Smooth muscle cell (in vitro differentiated cells): ENCODE results near the gene KCTD21. TPM values are rescaled to one million over a fixed set of nuclear protein-coding genes. Genes with fewer than 3 reads are reported as not detected.

Experiments
- DNase-seq: peaks from one replicate; lab custom pipeline; 2025; ENCODE audit not compliant: unreplicated experiment; lab: John Stamatoyannopoulos, UW
- H2AFZ ChIP-seq: fragments of 200-600 bp; sonication (generic); 2 replicates; pipeline ENCODE4 v1.6.0; 2016; ENCODE audit warnings: antibody characterized with exemption, low read depth, mild to moderate bottlenecking
- H3F3A ChIP-seq: fragments of 200-600 bp; sonication (generic); 2 replicates; pipeline ENCODE4 v1.6.0; 2017; ENCODE audit warnings: antibody characterized with exemption, low read depth
- H3K27ac ChIP-seq: fragments of 200-600 bp; sonication (generic); 2 replicates; pipeline ENCODE4 v1.5.1; 2016; ENCODE audit warnings: low read depth, mild to moderate bottlenecking
- H3K27me3 ChIP-seq: fragments of 200-600 bp; sonication (generic); 2 replicates; pipeline ENCODE4 v1.6.1; 2016; ENCODE audit warnings: low read depth, mild to moderate bottlenecking
- H3K36me3 ChIP-seq: fragments of 200-600 bp; sonication (generic); 2 replicates; pipeline ENCODE4 v1.5.1; 2016; ENCODE audit warnings: low read depth
- H3K4me1 ChIP-seq: fragments of 200-600 bp; sonication (generic); 2 replicates; pipeline ENCODE4 v1.5.1; 2016; ENCODE audit warnings: low read depth
- H3K4me2 ChIP-seq: fragments of 200-600 bp; sonication (generic); 2 replicates; pipeline ENCODE4 v1.6.0; 2016; ENCODE audit warnings: mild to moderate bottlenecking
- H3K4me3 ChIP-seq: fragments of 200-600 bp; sonication (generic); 2 replicates; pipeline ENCODE4 v1.5.1; 2016; ENCODE audit warnings: mild to moderate bottlenecking
- H3K79me2 ChIP-seq: fragments of 200-600 bp; sonication (generic); 2 replicates; pipeline ENCODE4 v1.6.0; 2016; ENCODE audit warnings: low read depth, mild to moderate bottlenecking
- H3K9ac ChIP-seq: fragments of 200-600 bp; sonication (generic); 2 replicates; pipeline ENCODE4 v1.6.0; 2016; ENCODE audit warnings: low read depth
- H3K9me3 ChIP-seq: fragments of 200-600 bp; sonication (generic); replicated peaks from 2 replicates; pipeline ENCODE4 v1.5.1; 2016; ENCODE audit warnings: low read depth
- H4K20me1 ChIP-seq: fragments of 200-600 bp; sonication (generic); 2 replicates; pipeline ENCODE4 v1.6.0; 2016; ENCODE audit warnings: low read depth
- CTCF ChIP-seq: fragments of 200-600 bp; sonication (generic); IDR thresholded peaks from 2 replicates; pipeline ENCODE4 v1.5.1; 2017; ENCODE audit warnings: borderline replicate concordance, mild to moderate bottlenecking, antibody characterized with exemption; ENCODE audit not compliant: insufficient read depth, poor library complexity, severe bottlenecking
- WGBS: methylation state at CpG from one replicate; pipeline ENCODE4 v1.1.7; 2016; ENCODE audit warnings: low lambda C conversion rate; 5-methylcytosine and 5-hydroxymethylcytosine counted together
- polyA plus RNA-seq: library from polyadenylated mRNA; unstranded; fragments of >200 nt; fragmentation: Nextera tagmentation; extraction: Ambion mirVana; gene quantifications from 2 replicates; pipeline ENCODE4 v1.2.1, GENCODE V29; 2016
- total RNA-seq: library from RNA; depleted of rRNA; stranded (reverse); fragments of >200 nt; gene quantifications from 2 replicates; pipeline ENCODE4 v1.2.3, GENCODE V29; 2014

KCTD21 gene
- total and polyA plus RNA-seq, 2 experiments from 2014 or later = 4.9 to 23.5 TPM

GRCh38 chr11:78208257-78209165, 20.1 kb upstream of the KCTD21 start:
- no peak overlapping the region for H2AFZ ChIP-seq

GRCh38 chr11:78207532-78208256, 19.3 kb upstream of the KCTD21 start:
- 78% methylated on average over 11 of the region's 11 CpGs for WGBS
- peaks cover 40% of the 10 kb centered on the region for H4K20me1 ChIP-seq
- H3K9me3 ChIP-seq = no peaks in the 10 kb centered on the region
- TF ChIP-seq CTCF = no peak
- no peak overlapping the region for H3K4me3 ChIP-seq
- no peak overlapping the region for H3K4me2 ChIP-seq
- no peak overlapping the region for H3K27ac ChIP-seq
- H3K36me3 ChIP-seq = peaks cover 5% of the 10 kb centered on the region
- no peak overlapping the region for H2AFZ ChIP-seq
- H3K4me1 ChIP-seq = no peaks in the 10 kb centered on the region
- no peaks in the 10 kb centered on the region for H3K27me3 ChIP-seq
- no peak for DNase-seq
- no peak overlapping the region for H3K9ac ChIP-seq
- no peaks in the 10 kb centered on the region for H3F3A ChIP-seq
- peaks cover 4% of the 10 kb centered on the region for H3K79me2 ChIP-seq

More at GRCh38 chr11:78208257-78209165, 20.1 kb upstream of the KCTD21 start:
- Histone ChIP-seq H3K9me3 (no peaks in the 10 kb centered on the region), H3K9ac (no peak overlapping the region), H3K4me1 (no peaks in the 10 kb centered on the region), H4K20me1 (peaks cover 48% of the 10 kb centered on the region), H3K36me3 (peaks cover 5% of the 10 kb centered on the region), H3K27me3 (no peaks in the 10 kb centered on the region), H3K4me2 (no peak overlapping the region), H3K79me2 (peaks cover 4% of the 10 kb centered on the region), H3F3A (no peaks in the 10 kb centered on the region), H3K4me3 (no peak overlapping the region), H3K27ac (no peak overlapping the region)
- WGBS = 88% methylated on average over 16 of the region's 16 CpGs
- DNase-seq = no peak
- TF ChIP-seq CTCF = no peak

- WGBS = 97% methylated on average over 7 of the region's 7 CpGs
- Histone ChIP-seq H3K79me2 (no peaks in the 10 kb centered on the region), H4K20me1 (peaks cover 44% of the 10 kb centered on the region), H3K4me1 (no peaks in the 10 kb centered on the region), H3K4me2 (no peak overlapping the region), H3K27ac (no peak overlapping the region), H3K9me3 (no peaks in the 10 kb centered on the region), H2AFZ (no peak overlapping the region), H3K9ac (no peak overlapping the region), H3K4me3 (no peak overlapping the region), H3F3A (no peaks in the 10 kb centered on the region), H3K36me3 (peaks cover 4% of the 10 kb centered on the region), H3K27me3 (no peaks in the 10 kb centered on the region)
- no peak for TF ChIP-seq CTCF
- DNase-seq = no peak
Measured at GRCh38 chr11:78205691-78206090, 17.3 kb upstream of the KCTD21 start.
